HG02798 (cell line): ENCODE results near the gene STBD1.
"Not testable (repeated sequence)": the region's sequence is repeated elsewhere in the genome, so short reads cannot be mapped to it uniquely, and the experiment has no call there.

Experiments
- ATAC-seq: cut with Tn5 transposase; IDR thresholded peaks from one replicate; pipeline ENCODE4 v1.9.1; 2021; ENCODE audit warnings: mild to moderate bottlenecking; ENCODE audit not compliant: unreplicated experiment, poor library complexity

The STBD1 gene

DNA sequence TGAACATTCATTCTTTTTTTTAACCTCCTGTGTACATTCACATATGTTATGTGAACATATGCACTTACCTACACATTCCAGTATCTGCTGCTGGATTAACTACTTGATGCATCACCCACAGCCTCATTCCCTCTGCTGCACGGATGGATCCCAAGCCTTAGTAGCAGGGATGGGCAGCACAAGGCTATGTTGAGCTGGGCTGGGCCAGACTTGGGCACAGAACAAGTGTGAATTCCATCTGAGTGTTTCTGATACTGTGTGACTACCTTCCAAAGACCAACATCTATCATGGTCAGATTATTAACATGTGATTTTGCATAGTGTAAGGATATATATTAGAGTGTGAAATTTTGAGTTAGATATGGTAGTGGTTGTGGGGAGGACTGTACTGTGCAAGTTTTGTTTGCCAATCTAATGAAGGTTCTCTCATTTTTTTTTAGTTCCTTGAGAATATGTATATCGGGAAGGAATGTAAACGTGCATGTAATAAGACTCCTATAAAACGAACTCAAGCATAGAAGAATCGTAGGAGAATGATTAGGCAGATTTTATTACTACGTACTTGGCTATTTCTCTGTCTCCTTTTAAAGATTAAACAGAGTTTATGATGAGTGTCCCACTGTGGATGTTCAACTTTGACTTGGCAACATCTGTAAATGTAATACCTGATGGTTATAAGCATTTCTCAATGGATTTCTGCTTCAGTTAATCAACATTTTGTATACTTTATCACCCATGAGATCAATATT lies 23.4 kb upstream of the STBD1 start:
- ATAC-seq, result no peak

DNA sequence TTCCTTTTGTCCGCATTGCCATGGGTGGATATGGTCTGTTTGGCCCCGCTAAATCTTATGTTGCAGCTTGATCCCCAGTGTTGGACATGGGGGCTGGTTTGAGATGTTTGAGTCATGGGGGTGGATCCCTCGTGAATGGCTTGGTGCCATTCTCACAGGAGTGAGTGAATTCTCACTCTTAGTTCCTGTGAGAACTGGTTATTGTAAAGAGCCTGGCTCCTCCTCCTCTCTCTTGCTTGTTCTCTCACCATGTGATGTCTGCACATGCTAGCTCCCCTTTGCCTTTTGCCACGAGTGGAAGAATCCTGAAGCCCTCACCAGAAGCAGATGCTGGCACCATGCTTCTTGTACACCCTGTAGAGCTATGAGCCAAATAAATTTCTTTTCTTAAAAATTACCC lies 22.6 kb upstream of the STBD1 start:
- ATAC-seq, result no peak

DNA sequence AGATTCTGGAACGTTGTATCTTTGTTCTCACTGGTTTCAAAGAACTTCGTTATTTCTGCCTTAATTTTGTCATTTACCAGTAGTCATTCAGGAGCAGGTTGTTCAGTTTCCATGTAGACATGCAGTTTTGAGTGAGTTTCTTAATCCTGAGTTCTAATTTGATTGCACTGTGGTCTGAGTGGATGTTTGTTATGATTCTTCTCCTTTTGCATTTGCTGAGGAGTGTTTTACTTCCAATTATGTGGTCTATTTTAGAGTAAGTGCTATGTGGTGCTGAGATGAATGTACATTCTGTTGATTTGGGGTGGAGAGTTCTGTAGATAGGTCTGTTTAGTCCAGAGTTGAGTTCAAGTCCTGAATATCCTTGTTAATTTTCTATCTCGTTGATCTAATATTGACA lies 18.7 kb upstream of the STBD1 start:
- ATAC-seq, result not testable (repeated sequence)

DNA sequence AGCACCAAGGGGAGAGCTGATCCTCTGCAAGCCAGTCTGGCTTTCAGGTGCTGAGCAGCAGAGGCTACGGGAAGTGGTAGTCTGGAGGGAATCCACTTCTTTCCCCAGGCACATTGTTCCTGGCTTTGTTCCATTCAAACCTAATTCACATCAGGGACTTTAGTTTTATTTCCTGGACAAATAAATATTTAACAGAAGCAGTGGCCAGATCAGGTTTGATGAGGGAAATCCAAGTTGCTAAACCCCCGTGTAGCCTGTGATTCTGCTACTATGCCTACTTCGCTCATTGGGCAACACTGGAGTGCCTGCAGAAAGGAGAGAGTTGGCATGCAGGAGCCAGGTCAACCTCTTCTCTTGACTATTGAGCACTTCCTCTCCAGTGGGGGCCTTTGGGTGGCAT lies 13.8 kb upstream of the STBD1 start:
- ATAC-seq, result no peak

DNA sequence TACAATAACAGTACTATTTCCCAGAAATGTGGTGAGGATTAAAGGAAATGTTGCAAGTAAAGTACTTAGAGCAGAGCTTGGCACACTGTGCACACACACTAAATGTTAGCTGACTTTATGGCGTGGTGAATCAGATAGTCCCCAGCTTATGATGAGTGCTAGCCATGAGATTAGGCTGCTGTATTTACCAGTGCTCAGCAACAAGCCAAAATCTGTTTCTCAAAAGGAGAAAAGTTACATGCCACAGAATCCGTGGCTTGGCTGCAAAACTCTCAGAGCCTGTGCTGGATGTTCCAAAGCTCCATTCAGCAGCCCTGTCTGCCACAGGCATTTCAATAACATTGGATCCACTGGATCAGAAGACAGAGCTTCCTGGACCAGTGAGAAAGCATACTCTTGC lies 12.8 kb upstream of the STBD1 start:
- ATAC-seq, result no peak

DNA sequence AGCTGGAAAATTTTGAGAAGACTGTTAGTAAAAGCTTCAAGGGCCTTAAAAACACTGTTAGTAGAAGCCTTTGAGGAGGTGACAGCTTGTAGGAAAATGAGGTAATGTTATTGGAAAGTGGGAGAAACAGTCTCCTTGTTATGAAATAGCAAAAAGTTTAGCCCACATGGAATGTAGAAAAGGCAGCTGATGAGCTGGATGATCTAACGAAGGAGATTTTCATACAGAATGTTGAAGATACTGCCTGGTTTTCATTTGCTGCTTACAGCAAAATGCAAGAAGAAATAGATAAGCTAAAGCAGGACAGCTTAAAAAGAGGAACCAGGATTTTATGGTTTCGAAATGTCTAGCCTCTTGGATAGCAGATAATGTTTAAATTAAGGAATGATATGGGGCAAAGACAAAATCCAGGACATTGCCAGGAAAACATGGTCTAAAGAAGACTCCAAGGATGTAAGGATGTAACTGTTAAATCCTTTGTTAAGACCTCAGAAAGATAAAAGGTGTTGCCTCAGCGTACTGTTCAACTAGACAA lies 10.2 kb upstream of the STBD1 start:
- no peak for ATAC-seq

DNA sequence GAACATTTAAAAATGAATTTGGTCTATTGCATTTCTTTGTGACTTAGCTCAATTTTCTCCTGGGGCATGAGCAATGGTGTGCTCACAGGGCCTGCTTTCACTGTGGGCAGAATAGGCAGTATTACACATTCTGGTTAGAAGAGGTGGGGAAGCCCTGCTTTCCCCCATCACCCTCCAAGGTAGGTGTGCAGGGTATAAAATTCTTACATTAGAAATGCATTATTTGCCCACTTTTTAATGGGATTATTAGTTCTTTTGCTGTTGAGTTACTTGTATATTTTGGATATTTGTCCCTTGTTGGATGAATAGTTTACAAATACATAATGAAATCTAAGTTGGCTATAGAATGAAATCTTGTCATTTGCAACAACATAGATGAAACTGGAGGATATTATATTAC lies 8.3 kb upstream of the STBD1 start:
- ATAC-seq, result no peak

DNA sequence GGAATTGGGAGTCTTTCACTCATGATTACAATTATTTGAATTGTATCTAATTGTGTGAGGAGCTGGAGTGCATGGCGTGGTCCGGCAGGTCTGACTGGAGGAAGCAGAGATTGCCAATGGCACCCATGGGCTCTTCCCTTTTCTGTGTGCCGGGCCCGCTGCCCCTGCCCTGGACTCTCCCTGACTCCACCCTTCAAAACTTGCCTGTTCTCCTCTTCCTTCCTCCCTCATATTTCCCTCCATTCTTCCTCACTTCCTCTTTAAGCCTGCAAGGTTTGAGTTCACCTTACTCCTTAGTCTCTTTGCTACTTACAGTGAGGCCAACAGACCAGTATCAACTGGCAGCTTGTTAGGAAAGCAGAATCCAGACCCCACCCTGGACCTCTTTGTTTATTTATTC lies 6.5 kb upstream of the STBD1 start:
- ATAC-seq, result no peak

DNA sequence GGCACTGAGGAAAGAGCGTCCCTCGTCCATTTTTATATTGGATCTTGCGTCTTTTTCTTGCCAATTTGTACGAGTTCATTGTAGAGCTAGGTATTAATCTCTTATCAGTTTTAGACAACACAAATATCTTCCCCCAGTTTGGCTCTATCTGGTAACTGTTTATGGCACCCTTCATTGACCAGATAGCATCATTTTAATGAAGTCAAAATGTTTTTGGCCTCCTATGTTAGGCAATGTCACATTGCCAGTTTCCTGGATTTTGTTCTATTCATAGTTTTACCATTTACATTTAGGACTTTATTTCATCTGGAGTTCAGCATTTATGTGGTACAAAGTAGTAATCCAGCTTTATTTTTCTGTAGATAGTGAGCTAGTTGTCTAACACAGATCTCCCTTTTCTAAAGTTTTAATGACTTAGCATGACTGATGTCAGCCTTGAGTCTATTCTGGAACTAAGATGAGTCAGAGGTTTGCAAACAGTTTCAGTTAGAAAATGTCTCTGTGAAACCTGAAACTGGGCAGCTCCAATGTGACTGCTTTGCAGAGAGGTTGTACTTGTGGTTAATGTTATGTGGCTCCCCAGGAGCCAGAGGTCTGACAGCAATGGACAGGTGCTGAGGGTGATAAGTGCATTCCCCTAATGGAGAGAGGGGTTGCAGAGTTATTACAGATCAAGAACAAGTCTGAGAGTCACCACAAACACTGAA lies 5.3 kb upstream of the STBD1 start:
- peak; percentile 99 for ATAC-seq

DNA sequence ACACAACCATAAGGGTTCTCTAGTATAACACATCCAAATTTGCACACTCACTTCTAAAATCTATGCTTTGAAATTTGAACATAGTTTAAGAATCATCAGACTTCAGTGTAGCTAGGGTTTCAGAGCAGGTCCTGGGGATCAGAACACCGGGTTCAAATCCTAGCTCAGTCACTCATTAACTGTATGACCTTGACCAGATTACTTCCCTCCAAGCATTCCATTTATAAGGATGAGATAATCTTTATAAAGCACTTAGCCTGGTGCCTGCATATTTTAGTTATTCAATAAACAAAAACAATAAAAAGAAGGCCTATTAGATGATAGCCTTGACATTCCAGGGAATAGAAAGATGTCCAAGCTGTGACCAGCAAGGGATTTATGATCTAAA lies 4.8 kb upstream of the STBD1 start:
- no peak for ATAC-seq

DNA sequence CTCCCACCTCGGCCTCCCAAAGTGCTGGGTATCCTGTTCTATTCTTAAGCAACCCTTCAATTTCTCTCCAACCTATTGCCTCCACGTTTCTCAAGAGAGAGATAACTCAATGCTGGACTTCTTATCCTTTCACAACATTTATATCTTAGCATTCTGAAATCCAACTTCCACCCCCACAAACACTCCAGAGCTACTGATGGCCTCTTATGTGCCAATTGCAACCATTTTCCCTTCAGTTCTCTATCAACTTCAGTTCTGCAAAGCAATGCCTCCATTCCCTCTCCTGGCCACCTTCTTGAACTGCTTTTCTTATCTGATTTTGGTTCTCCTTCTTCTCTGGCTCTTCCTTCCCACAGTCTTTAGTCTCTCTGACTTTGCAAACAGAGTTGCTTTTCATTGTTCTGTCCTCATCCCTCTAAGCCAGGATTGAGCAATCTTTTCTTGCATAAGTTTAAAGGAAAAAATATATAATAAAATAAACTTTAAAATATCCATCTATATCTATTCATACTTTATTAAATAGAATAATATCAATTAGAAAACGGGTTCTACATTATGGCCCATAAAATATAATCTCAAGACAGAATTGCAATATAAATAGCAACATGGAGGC lies 3.6 kb upstream of the STBD1 start:
- no peak for ATAC-seq

DNA sequence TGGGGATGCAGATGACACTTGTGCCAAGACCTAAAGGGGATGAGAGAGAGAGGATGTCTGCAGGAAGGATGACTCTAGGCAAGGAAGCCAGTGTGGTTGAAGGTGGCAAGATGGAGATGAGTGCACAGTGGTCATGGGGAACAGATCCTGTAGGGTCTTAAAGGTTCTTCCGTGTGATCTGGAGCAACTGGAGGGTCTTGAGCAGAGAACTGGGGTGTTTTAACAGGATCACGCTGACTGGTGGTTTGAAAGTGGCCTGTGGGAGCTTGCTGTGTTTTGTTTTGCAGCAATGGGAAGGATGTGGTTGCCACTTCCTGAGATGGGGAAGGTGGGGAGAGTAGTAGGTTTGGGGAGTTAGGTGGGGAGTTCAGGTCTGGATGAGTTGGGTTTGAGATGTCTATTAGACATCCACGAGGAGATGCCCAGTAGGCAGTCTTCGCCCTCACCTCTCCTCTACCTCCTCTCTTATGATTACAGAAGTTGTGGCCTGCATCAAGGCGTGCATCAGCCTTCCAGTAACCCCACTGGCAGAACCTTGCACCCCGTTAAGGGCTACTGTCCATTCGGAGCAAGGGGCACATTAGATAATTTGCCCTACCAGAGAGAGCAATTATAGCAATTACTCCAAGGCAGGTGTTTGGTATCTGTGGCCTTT lies 1.4 kb upstream of the STBD1 start:
- no peak for ATAC-seq

DNA sequence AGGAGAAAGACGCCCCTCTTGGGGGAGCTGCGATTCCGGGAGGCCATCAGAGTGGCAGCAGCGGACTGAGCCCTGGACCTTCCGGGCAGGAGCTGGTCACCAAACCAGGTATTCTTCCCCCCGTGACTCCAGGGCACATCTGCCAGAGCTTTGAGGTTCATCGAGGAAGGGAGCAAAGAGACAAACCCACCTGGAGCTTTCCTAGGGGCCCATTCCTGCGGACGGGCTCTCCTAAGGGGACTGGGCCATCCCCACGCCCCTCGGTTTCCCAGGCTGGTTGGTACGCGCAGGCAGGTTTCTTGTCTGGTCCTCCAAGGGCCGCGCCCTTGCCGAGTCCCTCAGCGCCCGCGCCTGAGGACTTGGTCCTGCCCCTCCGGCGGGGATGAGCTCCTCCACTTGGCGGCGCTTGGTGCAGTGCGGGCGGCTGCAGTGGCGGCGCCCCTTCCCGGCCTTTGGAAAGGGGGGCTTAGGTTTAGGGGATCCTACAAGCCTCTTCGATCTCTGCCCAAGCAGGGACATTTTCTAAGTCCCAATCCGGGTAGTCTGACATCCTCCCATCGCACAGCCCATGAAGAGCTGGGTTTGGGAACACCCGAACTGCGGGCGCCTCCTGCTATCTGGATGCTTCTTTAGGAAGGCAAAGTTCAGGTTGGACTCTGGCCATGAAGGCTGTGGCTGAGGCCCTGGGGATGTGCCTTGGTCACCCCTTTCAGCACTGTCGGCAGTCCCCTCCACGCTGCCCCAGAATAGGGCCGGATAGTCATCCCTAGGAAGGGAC lies 538 bp downstream of the STBD1 start:
- ATAC-seq, result no peak

DNA sequence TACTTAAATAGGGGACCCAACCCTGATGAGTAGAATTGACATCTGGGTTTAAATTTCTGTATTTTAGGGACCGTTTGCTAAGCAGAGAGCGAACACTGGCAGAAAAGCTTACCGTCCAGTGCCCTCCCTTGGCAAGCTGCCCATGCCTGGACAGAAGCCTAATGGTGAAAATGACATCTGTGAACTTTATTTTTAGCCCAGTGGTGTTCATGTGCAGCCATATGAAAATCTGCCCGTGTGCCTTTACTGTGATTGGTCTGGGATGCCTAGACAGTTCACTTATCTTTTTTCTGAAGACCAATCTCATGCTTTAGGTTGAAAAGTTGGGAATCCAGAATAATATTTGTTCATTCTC lies 1.1 kb downstream of the STBD1 start:
- ATAC-seq, result no peak

DNA sequence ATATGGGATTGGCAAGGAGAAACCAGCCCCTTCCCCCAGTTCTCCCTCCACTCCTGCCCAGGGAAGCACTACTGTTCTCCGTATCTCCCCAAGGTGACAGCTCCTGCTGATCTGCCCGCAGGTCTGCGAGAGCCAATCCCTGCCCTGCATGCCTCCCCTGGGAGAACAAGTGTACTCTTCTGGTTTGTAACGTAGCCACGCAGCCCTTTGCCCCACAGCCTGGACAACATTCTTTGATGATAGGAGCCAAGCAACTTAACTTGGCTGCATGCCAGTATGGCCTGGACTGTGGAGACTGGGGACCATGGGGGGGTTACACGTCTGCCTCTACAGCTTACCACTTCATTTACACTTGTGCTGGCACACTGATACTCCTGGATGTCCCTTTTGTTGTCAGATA lies 2.0 kb downstream of the STBD1 start:
- no peak for ATAC-seq

DNA sequence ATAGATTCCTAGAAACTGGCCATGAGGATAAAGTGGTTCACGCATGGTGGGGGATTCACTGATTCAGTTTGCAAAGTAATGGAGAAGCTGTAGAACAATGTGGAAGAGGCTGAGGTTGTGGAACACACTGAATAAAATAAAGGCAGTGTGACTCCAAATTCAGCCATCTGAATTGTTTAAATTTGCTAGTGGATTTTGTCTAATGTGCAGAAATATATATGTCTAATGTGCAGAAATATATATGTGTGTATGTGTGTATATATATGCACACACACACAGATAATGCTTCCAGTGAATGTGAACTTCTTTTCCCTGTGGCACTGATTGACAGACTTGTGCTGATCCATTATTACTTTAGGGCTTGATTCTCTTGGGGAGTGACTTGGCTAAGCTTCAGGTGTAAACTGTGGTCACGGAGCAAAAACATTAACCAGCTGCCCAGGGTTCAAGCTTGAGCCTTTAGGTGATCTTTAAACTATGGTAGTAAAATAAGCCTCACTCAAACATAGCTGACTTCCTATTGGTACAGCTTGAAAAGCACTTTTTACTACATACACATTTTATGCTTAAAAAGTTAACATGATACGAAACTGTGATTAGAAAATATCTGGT lies 3.5 kb downstream of the STBD1 start:
- ATAC-seq, result no peak

DNA sequence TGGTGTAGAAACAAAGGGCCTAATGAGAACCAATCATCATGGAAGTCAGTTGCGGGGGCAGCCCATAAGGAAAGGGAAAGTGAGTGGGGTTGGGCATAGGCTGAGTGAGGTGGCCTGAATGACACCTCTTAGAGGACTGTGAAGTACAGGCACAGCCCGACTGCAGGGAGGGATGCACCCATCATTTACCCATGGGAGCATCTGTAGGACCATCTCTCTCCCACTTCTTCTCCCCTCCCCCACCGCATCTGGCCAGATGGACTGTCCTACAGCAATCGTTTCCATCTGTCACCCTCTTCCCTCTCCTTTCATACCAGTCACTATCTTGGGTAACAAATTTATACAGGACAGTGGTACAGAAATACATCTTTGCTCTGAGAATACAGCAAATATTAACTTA lies 4.2 kb downstream of the STBD1 start:
- ATAC-seq, result no peak

DNA sequence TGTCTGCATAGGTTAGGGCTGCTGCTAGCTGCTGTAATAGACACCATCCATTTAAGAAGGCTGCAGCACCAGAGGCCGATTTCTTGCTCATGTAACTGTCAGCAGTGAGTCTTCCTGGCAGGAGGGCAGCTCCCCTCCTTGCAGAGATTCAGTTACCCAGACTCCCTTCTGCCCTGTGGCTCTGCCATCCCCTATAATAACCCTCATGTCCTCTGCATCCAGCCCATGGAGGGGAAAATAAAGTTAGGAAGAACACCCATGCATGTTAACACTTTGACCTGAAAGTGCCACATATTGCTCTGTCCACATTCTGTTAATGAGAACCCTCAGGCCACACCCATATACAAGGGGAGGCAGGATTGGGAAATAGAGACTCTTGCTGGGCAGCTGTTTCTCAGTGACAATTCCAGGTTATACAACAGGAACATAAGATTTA lies 5.4 kb downstream of the STBD1 start:
- no peak for ATAC-seq

DNA sequence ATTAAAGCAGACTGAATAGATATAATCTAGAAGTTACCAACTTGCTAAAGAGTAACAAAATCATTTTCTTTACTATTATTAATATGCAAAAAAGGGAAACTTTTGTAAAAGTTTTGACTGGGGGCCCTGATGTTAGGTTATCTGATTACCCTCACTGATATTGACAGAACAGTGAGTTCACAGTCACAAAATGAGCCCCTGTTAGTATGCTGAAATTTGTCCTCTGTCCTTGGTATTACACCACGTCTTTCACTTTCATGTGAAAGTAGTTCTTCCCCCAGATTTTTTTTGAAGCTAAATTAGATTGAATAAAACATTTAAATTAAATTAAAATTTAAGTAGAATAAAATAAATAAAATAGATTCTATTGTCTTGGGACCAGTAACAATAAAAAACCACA lies 5.9 kb downstream of the STBD1 start:
- no peak for ATAC-seq

DNA sequence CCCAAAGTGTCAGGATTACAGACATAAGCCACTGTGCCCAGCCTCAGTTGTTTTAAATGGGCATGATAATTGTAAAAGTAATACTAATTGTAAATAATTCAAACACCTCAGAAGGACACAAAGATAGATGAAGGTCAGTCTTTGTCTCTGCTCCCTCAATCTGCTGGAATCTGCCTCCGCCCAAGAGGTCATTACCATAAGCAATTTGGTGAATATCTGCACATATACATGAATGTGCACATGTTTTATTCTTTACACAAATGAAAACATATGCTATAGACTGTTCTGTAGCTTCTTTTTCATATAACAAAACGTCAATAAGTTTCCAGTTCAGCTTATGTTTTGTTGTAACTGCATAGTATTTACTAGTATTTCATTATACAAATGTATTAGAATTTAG lies 7.0 kb downstream of the STBD1 start:
- ATAC-seq, result no peak
